B cell (primary cell): ENCODE measurements around the gene HENMT1.
"Not testable (repeated sequence)": the region's sequence is repeated elsewhere in the genome, so short reads cannot be mapped to it uniquely, and the experiment has no call there.

Experiments used
- EZH2 ChIP-seq: IDR thresholded peaks from 2 replicates; pipeline ENCODE4 v1.6.1; 2012; ENCODE audit warnings: borderline replicate concordance, low read depth, mild to moderate bottlenecking, moderate library complexity, low read length; ENCODE audit not compliant: insufficient read depth, poor library complexity, severe bottlenecking
- TF ChIP-seq, protein P1 (sequence below): fragments of 200-600 bp; IDR thresholded peaks from one replicate; pipeline ENCODE4 v1.8.0; 2022; ENCODE audit warnings: antibody characterized with exemption, mild to moderate bottlenecking

DNA sequence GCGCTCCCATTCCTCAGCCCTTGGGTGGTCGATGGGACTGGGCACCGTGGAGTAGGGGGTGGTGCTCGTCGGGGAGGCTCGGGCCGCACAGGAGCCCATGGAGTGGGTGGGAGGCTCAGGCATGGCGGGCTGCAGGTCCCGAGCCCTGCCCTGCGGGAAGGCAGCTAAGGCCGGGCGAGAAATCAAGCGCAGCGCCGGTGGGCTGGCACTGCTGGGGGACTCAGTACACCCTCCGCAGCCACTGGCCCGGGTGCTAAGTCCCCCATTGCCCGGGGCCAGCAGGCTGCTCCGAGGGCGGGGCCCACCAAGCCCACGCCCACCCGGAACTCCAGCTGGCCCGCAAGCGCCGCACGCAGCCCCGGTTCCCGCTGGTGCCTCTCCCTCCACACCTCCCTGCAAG is 20.0 kb downstream of the HENMT1 start:
- TF ChIP-seq, protein P1, sequence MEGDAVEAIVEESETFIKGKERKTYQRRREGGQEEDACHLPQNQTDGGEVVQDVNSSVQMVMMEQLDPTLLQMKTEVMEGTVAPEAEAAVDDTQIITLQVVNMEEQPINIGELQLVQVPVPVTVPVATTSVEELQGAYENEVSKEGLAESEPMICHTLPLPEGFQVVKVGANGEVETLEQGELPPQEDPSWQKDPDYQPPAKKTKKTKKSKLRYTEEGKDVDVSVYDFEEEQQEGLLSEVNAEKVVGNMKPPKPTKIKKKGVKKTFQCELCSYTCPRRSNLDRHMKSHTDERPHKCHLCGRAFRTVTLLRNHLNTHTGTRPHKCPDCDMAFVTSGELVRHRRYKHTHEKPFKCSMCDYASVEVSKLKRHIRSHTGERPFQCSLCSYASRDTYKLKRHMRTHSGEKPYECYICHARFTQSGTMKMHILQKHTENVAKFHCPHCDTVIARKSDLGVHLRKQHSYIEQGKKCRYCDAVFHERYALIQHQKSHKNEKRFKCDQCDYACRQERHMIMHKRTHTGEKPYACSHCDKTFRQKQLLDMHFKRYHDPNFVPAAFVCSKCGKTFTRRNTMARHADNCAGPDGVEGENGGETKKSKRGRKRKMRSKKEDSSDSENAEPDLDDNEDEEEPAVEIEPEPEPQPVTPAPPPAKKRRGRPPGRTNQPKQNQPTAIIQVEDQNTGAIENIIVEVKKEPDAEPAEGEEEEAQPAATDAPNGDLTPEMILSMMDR = not testable (repeated sequence)
- not testable (repeated sequence) for TF ChIP-seq EZH2
